ENCODE measurements around the gene ZNF668. TPM values are rescaled to one million over a fixed set of nuclear protein-coding genes. Genes with fewer than 3 reads are reported as not detected.
A peak's percentile ranks its signal among the peaks of the same experiment; 100 is the strongest.

Gene ZNF668
- total RNA-seq, 6 experiments from 2014 or later = 15.0 to 24.5 (median 17.5) TPM

GRCh38 chr16:31063843-31064611 lies 10.0 kb downstream of the ZNF668 start:
- no peak for TF ChIP-seq CTCF (IDR thresholded peaks at IDR 0.05)
- Mint-ChIP-seq H3K27me3 (ENCODE audit: insufficient read depth) (peaks cover 4% of the 10 kb centered on the region), H3K36me3 (ENCODE audit: low read depth) (peaks cover 20% of the 10 kb centered on the region), H3K9me3 (no peaks in the 10 kb centered on the region), H3K27ac (peak overlapping the region; percentile 98), H3K4me1 (ENCODE audit: low read depth) (peaks cover 22% of the 10 kb centered on the region), H3K4me3 (peak overlapping the region; percentile 81)
- DNase-seq = no peak

- Mint-ChIP-seq H3K9me3 (no peaks in the 10 kb centered on the region), H3K4me1 (ENCODE audit: low read depth) (peaks cover 20% of the 10 kb centered on the region), H3K27me3 (ENCODE audit: insufficient read depth) (peaks cover 4% of the 10 kb centered on the region), H3K4me3 (no peak overlapping the region), H3K27ac (peak overlapping the region; percentile 74), H3K36me3 (ENCODE audit: low read depth) (peaks cover 20% of the 10 kb centered on the region)
- TF ChIP-seq CTCF (IDR thresholded peaks at IDR 0.05) = no peak
- no peak for DNase-seq
These were observed 10.6 kb downstream of the ZNF668 start for GRCh38 chr16:31063495-31063842.

GRCh38 chr16:31061813-31062440 lies 12.1 kb downstream of the ZNF668 start:
- Mint-ChIP-seq H3K4me3 (no peak overlapping the region), H3K27ac (no peak overlapping the region), H3K27me3 (ENCODE audit: insufficient read depth) (peaks cover 4% of the 10 kb centered on the region), H3K36me3 (ENCODE audit: low read depth) (peaks cover 20% of the 10 kb centered on the region), H3K9me3 (no peaks in the 10 kb centered on the region), H3K4me1 (ENCODE audit: low read depth) (peaks cover 20% of the 10 kb centered on the region)
- DNase-seq = no peak
- no peak for TF ChIP-seq CTCF (IDR thresholded peaks at IDR 0.05)

GRCh38 chr16:31061126-31061812 lies 12.8 kb downstream of the ZNF668 start:
- Mint-ChIP-seq H3K4me1 (ENCODE audit: low read depth) (peaks cover 20% of the 10 kb centered on the region), H3K27ac (no peak overlapping the region), H3K36me3 (ENCODE audit: low read depth) (peaks cover 26% of the 10 kb centered on the region), H3K27me3 (ENCODE audit: insufficient read depth) (peaks cover 4% of the 10 kb centered on the region), H3K4me3 (no peak overlapping the region), H3K9me3 (no peaks in the 10 kb centered on the region)
- no peak for DNase-seq
- no peak for TF ChIP-seq CTCF (IDR thresholded peaks at IDR 0.05)

- Mint-ChIP-seq H3K4me1 (ENCODE audit: low read depth) (peaks cover 24% of the 10 kb centered on the region), H3K27me3 (ENCODE audit: insufficient read depth) (peaks cover 2% of the 10 kb centered on the region)
These were observed 18.4 kb downstream of the ZNF668 start for GRCh38 chr16:31055613-31056012.

More at GRCh38 chr16:31055613-31056012, 18.4 kb downstream of the ZNF668 start:
- H3K4me3 Mint-ChIP-seq = no peak overlapping the region
- DNase-seq = no peak
- TF ChIP-seq CTCF (IDR thresholded peaks at IDR 0.05) = no peak
- H3K36me3 Mint-ChIP-seq (ENCODE audit: low read depth) = peaks cover 18% of the 10 kb centered on the region
- H3K9me3 Mint-ChIP-seq = no peaks in the 10 kb centered on the region
- H3K27ac Mint-ChIP-seq = no peak overlapping the region
